ENCODE data around the gene ZNF451. TPM values are rescaled to one million over a fixed set of nuclear protein-coding genes. Genes with fewer than 3 reads are reported as not detected.

The ZNF451 gene
- total and polyA plus RNA-seq, 2 experiments from 2014 or later = 19.9 to 39.0 TPM

- Histone ChIP-seq H3K4me1 (ENCODE audit: insufficient read depth) (peaks cover 18% of the 10 kb centered on the region), H3K9me3 (ENCODE audit: low read depth) (no peaks in the 10 kb centered on the region), H3K27ac (peak overlapping the region; percentile 29; the same call in 1 of the 2 replicates), H3K36me3 (ENCODE audit: low read depth) (peaks cover 28% of the 10 kb centered on the region), H4K20me1 (ENCODE audit: insufficient read depth) (no peaks in the 10 kb centered on the region), H2AFZ (0 out of 2 replicates have a peak overlapping the region, but pooled peaks have one; percentile 18), H3K9me2 (ENCODE audit: insufficient read depth) (no peaks in the 10 kb centered on the region), H3F3A (ENCODE audit: insufficient read depth) (0 out of 2 replicates have a peak, but pooled peaks cover 6% of the 10 kb centered on the region), H3K4me2 (ENCODE audit: unreplicated experiment) (peak overlapping the region; percentile 88), H3K79me2 (ENCODE audit: insufficient read depth) (peaks cover 56% of the 10 kb centered on the region), H3K9ac (peak overlapping the region; percentile 51), H3K4me3 (peak overlapping the region; percentile 69), H3K27me3 (replicated peaks; ENCODE audit: insufficient read depth) (no peaks in the 10 kb centered on the region)
- in situ Hi-C loops (cut with MboI) = no loop called here
- WGBS, 2 experiments (ENCODE audit: low coverage in 1 of 2, low lambda C conversion rate in 2 of 2, missing lambda C conversion rate in 2 of 2) = 10 to 12% methylated on average over 5 of the region's 5 CpGs
- TF ChIP-seq EZH2phosphoT487 (IDR thresholded peaks at IDR 0.05; ENCODE audit: insufficient read depth, low read depth) (no peak), EZH2 (IDR thresholded peaks at IDR 0.05; ENCODE audit: insufficient read depth, poor library complexity, severe bottlenecking) (no peak)
- peak; percentile 47 for DNase-seq
Measured at GRCh38 chr6:57048577-57048976, 41.4 kb upstream of the ZNF451 start.

DNA sequence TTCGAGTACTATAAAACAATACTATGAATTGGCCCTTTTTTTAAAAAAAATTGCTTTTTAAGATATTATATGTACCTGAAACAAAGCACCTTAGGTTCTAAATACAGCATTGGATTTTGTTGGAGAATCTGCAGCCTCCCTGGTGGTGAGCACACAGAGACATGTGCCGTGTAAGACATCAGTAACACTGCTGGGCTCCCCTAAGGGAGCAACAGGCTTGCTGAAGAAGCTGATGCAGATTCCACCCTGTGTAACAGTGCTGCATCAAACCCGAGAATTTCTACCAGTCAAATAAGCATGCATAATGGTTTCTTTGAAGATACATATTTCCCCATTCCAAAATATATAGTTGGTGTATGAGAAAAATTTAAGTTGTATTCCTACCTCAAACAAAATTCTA is 26.1 kb upstream of the ZNF451 start:
- Histone ChIP-seq H3K9me3 (ENCODE audit: low read depth) (no peaks in the 10 kb centered on the region), H3F3A (ENCODE audit: insufficient read depth) (peaks cover 30% of the 10 kb centered on the region), H3K4me2 (ENCODE audit: unreplicated experiment) (no peak overlapping the region), H4K20me1 (ENCODE audit: insufficient read depth) (no peaks in the 10 kb centered on the region), H3K9ac (no peak overlapping the region), H3K79me2 (ENCODE audit: insufficient read depth) (no peaks in the 10 kb centered on the region), H3K9me2 (ENCODE audit: insufficient read depth) (no peaks in the 10 kb centered on the region), H3K36me3 (ENCODE audit: low read depth) (0 out of 2 replicates have a peak, but pooled peaks cover 14% of the 10 kb centered on the region), H3K4me3 (no peak overlapping the region), H3K4me1 (ENCODE audit: insufficient read depth) (peaks cover 11% of the 10 kb centered on the region), H2AFZ (no peak overlapping the region), H3K27ac (no peak overlapping the region), H3K27me3 (replicated peaks; ENCODE audit: insufficient read depth) (no peaks in the 10 kb centered on the region)
- DNase-seq = no peak
- in situ Hi-C loops (cut with MboI) = no loop called here
- WGBS, 2 experiments (ENCODE audit: low coverage in 1 of 2, low lambda C conversion rate in 2 of 2, missing lambda C conversion rate in 2 of 2) = 94 to 100% methylated on average over 3 of the region's 3 CpGs
- TF ChIP-seq EZH2phosphoT487 (IDR thresholded peaks at IDR 0.05; ENCODE audit: insufficient read depth, low read depth) (no peak), EZH2 (IDR thresholded peaks at IDR 0.05; ENCODE audit: insufficient read depth, poor library complexity, severe bottlenecking) (no peak)

DNA sequence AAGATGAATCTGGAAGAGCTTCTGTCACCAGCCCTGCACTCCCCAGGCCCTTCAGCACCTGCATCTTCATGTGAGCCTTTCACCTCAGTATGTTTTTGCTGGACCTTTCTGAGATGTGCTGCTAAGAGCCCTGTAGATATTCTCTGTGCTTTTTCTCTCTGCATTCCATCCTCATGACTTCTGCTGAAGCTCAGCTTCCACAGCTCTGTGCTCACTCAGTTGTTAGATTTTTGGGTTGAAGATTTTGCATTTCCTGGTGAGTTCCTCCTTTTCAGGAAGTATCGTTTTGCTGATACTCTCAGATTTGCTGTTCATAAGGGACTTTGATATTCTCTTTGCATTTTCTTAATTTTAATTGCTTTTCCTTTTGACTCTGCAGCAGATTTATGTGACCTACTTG is 25.2 kb upstream of the ZNF451 start:
- in situ Hi-C loops (cut with MboI) = no loop called here
- H3K9ac ChIP-seq = 0 out of 2 replicates have a peak overlapping the region, but pooled peaks have one; percentile 9
- no peak for TF ChIP-seq EZH2 (IDR thresholded peaks at IDR 0.05; ENCODE audit: insufficient read depth, poor library complexity, severe bottlenecking)
- H3K79me2 ChIP-seq (ENCODE audit: insufficient read depth) = no peaks in the 10 kb centered on the region
- H3K27ac ChIP-seq = peak overlapping the region; percentile 26
- peaks cover 30% of the 10 kb centered on the region for H3F3A ChIP-seq (ENCODE audit: insufficient read depth)
- peaks cover 11% of the 10 kb centered on the region for H3K4me1 ChIP-seq (ENCODE audit: insufficient read depth)
- no peak overlapping the region for H2AFZ ChIP-seq
- peak; percentile 63 for DNase-seq
- 0 out of 2 replicates have a peak, but pooled peaks cover 12% of the 10 kb centered on the region for H3K36me3 ChIP-seq (ENCODE audit: low read depth)
- WGBS, 2 experiments (ENCODE audit: low coverage in 1 of 2, low lambda C conversion rate in 2 of 2, missing lambda C conversion rate in 2 of 2) = 89 to 93% methylated on average over 1 of the region's 1 CpG
- H3K27me3 ChIP-seq (replicated peaks; ENCODE audit: insufficient read depth) = no peaks in the 10 kb centered on the region
- no peaks in the 10 kb centered on the region for H3K9me3 ChIP-seq (ENCODE audit: low read depth)
- H3K4me3 ChIP-seq = no peak overlapping the region
- no peak overlapping the region for H3K4me2 ChIP-seq (ENCODE audit: unreplicated experiment)
- no peaks in the 10 kb centered on the region for H3K9me2 ChIP-seq (ENCODE audit: insufficient read depth)
- no peaks in the 10 kb centered on the region for H4K20me1 ChIP-seq (ENCODE audit: insufficient read depth)

GRCh38 chr6:57068061-57068460 is 21.9 kb upstream of the ZNF451 start:
- H3K36me3 ChIP-seq (ENCODE audit: low read depth) = no peaks in the 10 kb centered on the region
- H3K4me2 ChIP-seq (ENCODE audit: unreplicated experiment) = no peak overlapping the region
- TF ChIP-seq EZH2phosphoT487 (IDR thresholded peaks at IDR 0.05; ENCODE audit: insufficient read depth, low read depth) (no peak), EZH2 (IDR thresholded peaks at IDR 0.05; ENCODE audit: insufficient read depth, poor library complexity, severe bottlenecking) (no peak)
- H3K4me3 ChIP-seq = no peak overlapping the region
- H3K4me1 ChIP-seq (ENCODE audit: insufficient read depth) = peaks cover 11% of the 10 kb centered on the region
- H3K9me3 ChIP-seq (ENCODE audit: low read depth) = no peaks in the 10 kb centered on the region
- no peaks in the 10 kb centered on the region for H4K20me1 ChIP-seq (ENCODE audit: insufficient read depth)
- H3K9me2 ChIP-seq (ENCODE audit: insufficient read depth) = no peaks in the 10 kb centered on the region
- H2AFZ ChIP-seq = no peak overlapping the region
- peaks cover 18% of the 10 kb centered on the region for H3F3A ChIP-seq (ENCODE audit: insufficient read depth)
- no peak for DNase-seq
- no peak overlapping the region for H3K27ac ChIP-seq
- H3K27me3 ChIP-seq (replicated peaks; ENCODE audit: insufficient read depth) = no peaks in the 10 kb centered on the region
- in situ Hi-C loops (cut with MboI) = no loop called here
- no peak overlapping the region for H3K9ac ChIP-seq
- no peaks in the 10 kb centered on the region for H3K79me2 ChIP-seq (ENCODE audit: insufficient read depth)
- 100% methylated on average over 1 of the region's 1 CpG for WGBS, 2 experiments (ENCODE audit: low coverage in 1 of 2, low lambda C conversion rate in 2 of 2, missing lambda C conversion rate in 2 of 2)

DNA sequence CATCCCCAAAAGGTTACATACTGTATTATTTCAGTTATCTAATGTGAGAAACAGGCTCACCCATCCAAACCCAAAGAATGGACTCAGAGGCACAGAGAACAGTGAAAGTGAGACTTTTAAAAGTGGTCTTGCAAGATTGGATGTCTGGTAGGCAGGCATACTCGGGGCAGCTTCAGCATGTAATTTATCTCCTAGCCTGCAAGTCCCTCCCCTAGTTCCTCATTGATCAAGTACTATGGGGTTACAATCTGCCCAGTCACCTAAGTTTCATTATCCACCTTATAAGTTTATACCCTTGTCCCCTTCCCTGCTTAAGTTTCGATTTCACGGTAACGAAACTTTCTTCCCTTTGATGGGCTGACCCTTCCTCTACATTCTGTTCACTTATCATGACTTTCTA is 20.8 kb upstream of the ZNF451 start:
- TF ChIP-seq EZH2 (IDR thresholded peaks at IDR 0.05; ENCODE audit: insufficient read depth, poor library complexity, severe bottlenecking) (no peak), EZH2phosphoT487 (IDR thresholded peaks at IDR 0.05; ENCODE audit: insufficient read depth, low read depth) (no peak)
- H3K36me3 ChIP-seq (ENCODE audit: low read depth) = no peaks in the 10 kb centered on the region
- no peaks in the 10 kb centered on the region for H4K20me1 ChIP-seq (ENCODE audit: insufficient read depth)
- H3K4me1 ChIP-seq (ENCODE audit: insufficient read depth) = peaks cover 11% of the 10 kb centered on the region
- no peaks in the 10 kb centered on the region for H3K79me2 ChIP-seq (ENCODE audit: insufficient read depth)
- H2AFZ ChIP-seq = no peak overlapping the region
- H3K9me2 ChIP-seq (ENCODE audit: insufficient read depth) = no peaks in the 10 kb centered on the region
- DNase-seq = no peak
- no peak overlapping the region for H3K9ac ChIP-seq
- no peaks in the 10 kb centered on the region for H3K27me3 ChIP-seq (replicated peaks; ENCODE audit: insufficient read depth)
- H3K4me2 ChIP-seq (ENCODE audit: unreplicated experiment) = no peak overlapping the region
- H3K4me3 ChIP-seq = no peak overlapping the region
- in situ Hi-C loops (cut with MboI) = no loop called here
- 83 to 91% methylated on average over 4 of the region's 4 CpGs for WGBS, 2 experiments (ENCODE audit: low coverage in 1 of 2, low lambda C conversion rate in 2 of 2, missing lambda C conversion rate in 2 of 2)
- H3K27ac ChIP-seq = no peak overlapping the region
- H3K9me3 ChIP-seq (ENCODE audit: low read depth) = no peaks in the 10 kb centered on the region
- peaks cover 12% of the 10 kb centered on the region for H3F3A ChIP-seq (ENCODE audit: insufficient read depth)
